GM12878 (cell line): Measurements from ENCODE around the gene MPDZ. TPM values are rescaled to one million over a fixed set of nuclear protein-coding genes. Genes with fewer than 3 reads are reported as not detected.

Experiments used
- ATAC-seq: fragments of 200-7000 bp; cut with Tn5 transposase; 3 replicates; pipeline ENCODE4 v1.9.1; 2020; ENCODE audit warnings: mild to moderate bottlenecking, moderate library complexity
- BruUV-seq: library from RNA; stranded (reverse); fragments of 400-500 nt; replicated peaks from 2 replicates; lab custom pipeline; 2021; lab: Mats Ljungman, UMichigan
- CTCF ChIA-PET: fragments of 300-600 bp; sonication (Branson Sonifier 250); formaldehyde crosslinking; extraction: SDS; loops from one replicate; lab custom pipeline; 2021; ENCODE audit warnings: inconsistent platforms; lab: Yijun Ruan, JAX
- POLR2A ChIA-PET: fragments of 350-600 bp; formaldehyde crosslinking; extraction: SDS; loops from one replicate; lab custom pipeline; 2021; ENCODE audit warnings: inconsistent platforms; lab: Charles Lee
- RAD21 ChIA-PET: fragments of 300-600 bp; sonication (Branson Sonifier 250); formaldehyde crosslinking; loops from one replicate; lab custom pipeline; 2023; ENCODE audit warnings: antibody characterized with exemption; ENCODE audit not compliant: unreplicated experiment; lab: Charles Lee
- SMC1A ChIA-PET: fragments of 300-600 bp; sonication (Branson Sonifier 250); formaldehyde crosslinking; loops from one replicate; lab custom pipeline; 2023; ENCODE audit not compliant: unreplicated experiment, uncharacterized antibody; lab: Charles Lee
- DNase-seq: peaks from one replicate; pipeline ENCODE4 v3.0.0-alpha.2; 2011; ENCODE audit warnings: low read depth, low spot score
- FAIRE-seq: peaks from 3 replicates; lab custom pipeline; 2011; peaks lifted over from hg19 to GRCh38; lab: Jason Lieb, UNC
- H2AFZ ChIP-seq: 2 replicates; pipeline ENCODE4 v1.6.0; 2011; ENCODE audit warnings: low read depth, low read length, control low read depth; ENCODE audit not compliant: control insufficient read depth
- H3K27ac ChIP-seq: 2 replicates; pipeline ENCODE4 v1.5.1; 2011; ENCODE audit warnings: control low read depth; ENCODE audit not compliant: control insufficient read depth, insufficient read depth
- H3K27me3 ChIP-seq, 2 experiments: replicated peaks in 1 of 2; 2 replicates each; pipeline versions ENCODE4 v1.6.0 to v1.6.1; 2011; ENCODE audit warnings: low read length in 1 of 2; ENCODE audit not compliant: control insufficient read depth in 2 of 2, insufficient read depth in 2 of 2
- H3K36me3 ChIP-seq, 2 experiments: 2 replicates each; pipeline ENCODE4 v1.5.1; 2011; ENCODE audit warnings: low read length in 1 of 2; ENCODE audit not compliant: control insufficient read depth in 2 of 2, insufficient read depth in 2 of 2
- H3K4me1 ChIP-seq: 2 replicates; pipeline ENCODE4 v1.6.1; 2011; ENCODE audit warnings: mild to moderate bottlenecking, low read length, moderate library complexity, mixed read lengths; ENCODE audit not compliant: control insufficient read depth, insufficient read depth
- H3K4me2 ChIP-seq: 2 replicates; pipeline ENCODE4 v1.6.0; 2011; ENCODE audit warnings: control low read depth; ENCODE audit not compliant: control insufficient read depth, insufficient read depth
- H3K4me3 ChIP-seq: fragments of 200-600 bp; sonication (generic); 2 replicates; pipeline ENCODE4 v1.5.1; 2016
- H3K79me2 ChIP-seq: 2 replicates; pipeline ENCODE4 v1.6.0; 2011; ENCODE audit warnings: low read length; ENCODE audit not compliant: control insufficient read depth, insufficient read depth
- H3K9ac ChIP-seq: 2 replicates; pipeline ENCODE4 v1.8.0; 2011; ENCODE audit warnings: low read length, control low read depth, mixed read lengths; ENCODE audit not compliant: control insufficient read depth, insufficient read depth
- H3K9me3 ChIP-seq: replicated peaks from 3 replicates; pipeline ENCODE4 v1.5.1; 2011; ENCODE audit warnings: mild to moderate bottlenecking, low read length; ENCODE audit not compliant: control insufficient read depth, insufficient read depth
- H4K20me1 ChIP-seq: 2 replicates; pipeline ENCODE4 v1.6.0; 2011; ENCODE audit not compliant: control insufficient read depth, insufficient read depth
- CHD4 ChIP-seq: fragments of 200-600 bp; sonication (generic); IDR thresholded peaks from 2 replicates; pipeline ENCODE4 v1.6.1; 2016; ENCODE audit warnings: mild to moderate bottlenecking
- IKZF1 ChIP-seq: fragments of 450-650 bp; conservative IDR thresholded peaks from 2 replicates; pipeline ENCODE4 v1.6.1; 2017; ENCODE audit warnings: antibody characterized with exemption, mild to moderate bottlenecking
- KLF5 ChIP-seq: fragments of 450-650 bp; IDR thresholded peaks from 2 replicates; pipeline ENCODE4 v1.6.1; 2014; ENCODE audit warnings: mild to moderate bottlenecking; ENCODE audit not compliant: partially characterized antibody
- LARP7 ChIP-seq: fragments of 450-650 bp; IDR thresholded peaks from 2 replicates; pipeline ENCODE4 v1.6.1; 2017; ENCODE audit warnings: mild to moderate bottlenecking
- NFYB ChIP-seq: IDR thresholded peaks from 2 replicates; pipeline ENCODE4 v1.6.1; 2011; ENCODE audit warnings: low read depth, mild to moderate bottlenecking, low read length, improper control_type of control experiment, moderate library complexity; ENCODE audit not compliant: insufficient read depth
- PML ChIP-seq: IDR thresholded peaks from 2 replicates; pipeline ENCODE4 v1.6.1; 2012; ENCODE audit warnings: low read length, inconsistent platforms
- POLR2AphosphoS2 ChIP-seq: IDR thresholded peaks from 2 replicates; pipeline ENCODE4 v1.6.1; 2011; ENCODE audit warnings: low read depth, mild to moderate bottlenecking, low read length, improper control_type of control experiment, moderate library complexity
- RBBP5 ChIP-seq: fragments of 200-600 bp; sonication (generic); conservative IDR thresholded peaks from 2 replicates; pipeline ENCODE4 v1.6.1; 2016
- SP1 ChIP-seq: IDR thresholded peaks from one replicate; pipeline ENCODE4 v1.6.1; 2011; ENCODE audit warnings: low read depth, low read length
- SPI1 ChIP-seq: IDR thresholded peaks from 2 replicates; pipeline ENCODE4 v1.6.1; 2011; ENCODE audit warnings: low read depth, mild to moderate bottlenecking, low read length, moderate library complexity, borderline replicate concordance; ENCODE audit not compliant: insufficient read depth
- SUZ12 ChIP-seq: fragments of 200-600 bp; sonication (generic); IDR thresholded peaks from one replicate; pipeline ENCODE4 v1.6.1; 2018; ENCODE audit warnings: antibody characterized with exemption, mild to moderate bottlenecking; ENCODE audit not compliant: unreplicated experiment
- TBL1XR1 ChIP-seq: IDR thresholded peaks from 2 replicates; pipeline ENCODE4 v1.6.1; 2012; ENCODE audit warnings: low read depth, low read length, improper control_type of control experiment
- USF2 ChIP-seq: IDR thresholded peaks from 2 replicates; pipeline ENCODE4 v1.6.1; 2011; ENCODE audit warnings: low read depth, low read length, improper control_type of control experiment, borderline replicate concordance
- ZNF207 ChIP-seq: fragments of 450-650 bp; IDR thresholded peaks from 2 replicates; pipeline ENCODE4 v1.6.1; 2014; ENCODE audit warnings: antibody characterized with exemption, mild to moderate bottlenecking, borderline replicate concordance
- WGBS: methylation state at CpG from one replicate; pipeline ENCODE4 v1.1.6; 2016; ENCODE audit warnings: low lambda C conversion rate; ENCODE audit not compliant: insufficient replicate concordance, insufficient coverage; ENCODE audit errors: missing lambda C conversion rate; 5-methylcytosine and 5-hydroxymethylcytosine counted together
- in situ Hi-C: fragments of 300-500 bp; cut with MboI; formaldehyde crosslinking; loops from 9 replicates; pipeline ENCODE4 v1.14.3; 2018; ENCODE audit warnings: mixed read lengths
- intact Hi-C: fragments of 100-400 bp; cut with micrococcal nuclease; formaldehyde crosslinking; loops from one replicate; pipeline ENCODE4 v1.14.2; 2022; ENCODE audit not compliant: unreplicated experiment
- polyA plus RNA-seq, 11 experiments: library from polyadenylated mRNA; depleted of rRNA in 4 of 11; unstranded in 6 of 11; stranded (reverse) in 5 of 11; fragments of >200 nt; fragmentation: Nextera tagmentation in 4 of 11; fragmentation: Illumina TruSeq in 1 of 11; extraction: Ambion mirVana in 4 of 11; extraction: Trizol in 1 of 11; gene quantifications; 1 replicate in 1 of 11; 2 replicates in 10 of 11; pipeline versions ENCODE4 v1.2.1 to v1.2.3, GENCODE V29; 2011 to 2016; ENCODE audit warnings: inconsistent platforms in 2 of 11, missing spikeins in 2 of 11, low read depth in 1 of 11
- total RNA-seq, 4 experiments: library from RNA; depleted of rRNA in 3 of 4; stranded (reverse); fragments of >200 nt in 3 of 4; fragmentation: Illumina TruSeq in 1 of 4; extraction: Trizol in 1 of 4; gene quantifications; 2 replicates each; pipeline versions ENCODE4 v1.2.1 to v1.2.3, GENCODE V29; 2013 to 2021
- TF ChIP-seq, protein P1 (sequence below): fragments of 450-650 bp; IDR thresholded peaks from 2 replicates; pipeline ENCODE4 v1.6.1; 2017; ENCODE audit warnings: low read depth, mild to moderate bottlenecking, moderate library complexity
- TF ChIP-seq, protein P2 (sequence below): IDR thresholded peaks from 2 replicates; pipeline ENCODE4 v1.6.1; 2011; ENCODE audit warnings: borderline replicate concordance, low read depth, mild to moderate bottlenecking, moderate library complexity, mixed read lengths, low read length; ENCODE audit not compliant: insufficient read depth; ENCODE audit errors: extremely low read length
- TF ChIP-seq, protein P3 (sequence below): fragments of 450-650 bp; conservative IDR thresholded peaks from 2 replicates; pipeline ENCODE4 v1.6.1; 2017; ENCODE audit warnings: mild to moderate bottlenecking, moderate library complexity

MPDZ gene
- total and polyA plus RNA-seq, 10 of the 15 experiments (the other 5 are each of a cell fraction or from before 2014, with no cell fraction given): 0.36 TPM; not detected in 9

GRCh38 chr9:13063880-13064459, 215.5 kb downstream of the MPDZ start (continued):
- TF ChIP-seq, protein P1, sequence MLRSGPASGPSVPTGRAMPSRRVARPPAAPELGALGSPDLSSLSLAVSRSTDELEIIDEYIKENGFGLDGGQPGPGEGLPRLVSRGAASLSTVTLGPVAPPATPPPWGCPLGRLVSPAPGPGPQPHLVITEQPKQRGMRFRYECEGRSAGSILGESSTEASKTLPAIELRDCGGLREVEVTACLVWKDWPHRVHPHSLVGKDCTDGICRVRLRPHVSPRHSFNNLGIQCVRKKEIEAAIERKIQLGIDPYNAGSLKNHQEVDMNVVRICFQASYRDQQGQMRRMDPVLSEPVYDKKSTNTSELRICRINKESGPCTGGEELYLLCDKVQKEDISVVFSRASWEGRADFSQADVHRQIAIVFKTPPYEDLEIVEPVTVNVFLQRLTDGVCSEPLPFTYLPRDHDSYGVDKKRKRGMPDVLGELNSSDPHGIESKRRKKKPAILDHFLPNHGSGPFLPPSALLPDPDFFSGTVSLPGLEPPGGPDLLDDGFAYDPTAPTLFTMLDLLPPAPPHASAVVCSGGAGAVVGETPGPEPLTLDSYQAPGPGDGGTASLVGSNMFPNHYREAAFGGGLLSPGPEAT: no peak
- TF ChIP-seq TBL1XR1: no peak

- no peak for DNase-seq
- ChIA-PET RAD21 (no interaction called here), CTCF (interaction anchor here (1.4 to 1.6 kb wide), 2 partner anchors 28 to 30 kb away, joined by 3 read pairs; no protein-coding TSS in a partner anchor), POLR2A (no interaction called here), SMC1A (interaction anchor here (0.7 kb wide), 1 partner anchor 34 kb away, joined by 3 read pairs; no protein-coding TSS in a partner anchor)
- BruUV-seq: no TSS peak
- no peak for FAIRE-seq
- H3K4me3 ChIP-seq: no peak overlapping the region
- H3K4me2 ChIP-seq: no peak overlapping the region
- in situ Hi-C loops (no loop called here), intact Hi-C loops (no loop called here)
- H3K27me3 ChIP-seq: no peaks in the 10 kb centered on the region
- TF ChIP-seq SP1: no peak
- TF ChIP-seq SPI1: no peak
- no peak for TF ChIP-seq KLF5
- TF ChIP-seq IKZF1: no peak
- TF ChIP-seq RBBP5: no peak
- no peak for TF ChIP-seq ZNF207
- TF ChIP-seq SUZ12: no peak
- no peak for TF ChIP-seq NFYB
- TF ChIP-seq, protein P2, sequence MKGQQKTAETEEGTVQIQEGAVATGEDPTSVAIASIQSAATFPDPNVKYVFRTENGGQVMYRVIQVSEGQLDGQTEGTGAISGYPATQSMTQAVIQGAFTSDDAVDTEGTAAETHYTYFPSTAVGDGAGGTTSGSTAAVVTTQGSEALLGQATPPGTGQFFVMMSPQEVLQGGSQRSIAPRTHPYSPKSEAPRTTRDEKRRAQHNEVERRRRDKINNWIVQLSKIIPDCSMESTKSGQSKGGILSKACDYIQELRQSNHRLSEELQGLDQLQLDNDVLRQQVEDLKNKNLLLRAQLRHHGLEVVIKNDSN: no peak
- no peak for TF ChIP-seq TBL1XR1
- no peak for TF ChIP-seq PML
- TF ChIP-seq POLR2AphosphoS2: no peak
- TF ChIP-seq, protein P3, sequence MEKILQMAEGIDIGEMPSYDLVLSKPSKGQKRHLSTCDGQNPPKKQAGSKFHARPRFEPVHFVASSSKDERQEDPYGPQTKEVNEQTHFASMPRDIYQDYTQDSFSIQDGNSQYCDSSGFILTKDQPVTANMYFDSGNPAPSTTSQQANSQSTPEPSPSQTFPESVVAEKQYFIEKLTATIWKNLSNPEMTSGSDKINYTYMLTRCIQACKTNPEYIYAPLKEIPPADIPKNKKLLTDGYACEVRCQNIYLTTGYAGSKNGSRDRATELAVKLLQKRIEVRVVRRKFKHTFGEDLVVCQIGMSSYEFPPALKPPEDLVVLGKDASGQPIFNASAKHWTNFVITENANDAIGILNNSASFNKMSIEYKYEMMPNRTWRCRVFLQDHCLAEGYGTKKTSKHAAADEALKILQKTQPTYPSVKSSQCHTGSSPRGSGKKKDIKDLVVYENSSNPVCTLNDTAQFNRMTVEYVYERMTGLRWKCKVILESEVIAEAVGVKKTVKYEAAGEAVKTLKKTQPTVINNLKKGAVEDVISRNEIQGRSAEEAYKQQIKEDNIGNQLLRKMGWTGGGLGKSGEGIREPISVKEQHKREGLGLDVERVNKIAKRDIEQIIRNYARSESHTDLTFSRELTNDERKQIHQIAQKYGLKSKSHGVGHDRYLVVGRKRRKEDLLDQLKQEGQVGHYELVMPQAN: no peak
- no peak for TF ChIP-seq USF2
- no peak for TF ChIP-seq LARP7
- TF ChIP-seq CHD4: no peak
- H3K79me2 ChIP-seq: no peaks in the 10 kb centered on the region
- 0% methylated on average over 3 of the region's 3 CpGs for WGBS
- H3K9me3 ChIP-seq: no peaks in the 10 kb centered on the region
- no peaks in the 10 kb centered on the region for H4K20me1 ChIP-seq
- no peaks in the 10 kb centered on the region for H3K4me1 ChIP-seq
- no peaks in the 10 kb centered on the region for H3K36me3 ChIP-seq
- no peak overlapping the region for H3K9ac ChIP-seq
- no peak overlapping the region for H2AFZ ChIP-seq
- no peak for ATAC-seq
- H3K27ac ChIP-seq: no peak overlapping the region
Measured at GRCh38 chr9:13061390-13061789, 218.1 kb downstream of the MPDZ start.
